Keratinocyte (primary cell): ENCODE data around the gene CTNNA3. TPM values are rescaled to one million over a fixed set of nuclear protein-coding genes. Genes with fewer than 3 reads are reported as not detected.

Source experiments
- DNase-seq: peaks from one replicate; pipeline ENCODE4 v3.0.0-alpha.2; 2011; ENCODE audit warnings: low read depth, missing footprints, low spot score
- FAIRE-seq: peaks from 2 replicates; lab custom pipeline; 2011; peaks lifted over from hg19 to GRCh38; lab: Jason Lieb, UNC
- H2AFZ ChIP-seq: 2 replicates; pipeline ENCODE4 v1.6.0; 2012; ENCODE audit warnings: low read length, control low read depth, inconsistent platforms; ENCODE audit not compliant: control insufficient read depth
- H3K27ac ChIP-seq: 2 replicates; pipeline ENCODE4 v1.5.1; 2011; ENCODE audit warnings: low read length; ENCODE audit not compliant: control insufficient read depth, insufficient read depth
- H3K27me3 ChIP-seq: 3 replicates; pipeline ENCODE4 v1.6.0; 2011; ENCODE audit warnings: low read length; ENCODE audit not compliant: control insufficient read depth, insufficient read depth; ENCODE audit errors: extremely low read depth
- H3K36me3 ChIP-seq, 2 experiments: 2 replicates in 1 of 2; 3 replicates in 1 of 2; pipeline ENCODE4 v1.5.1; 2011; ENCODE audit warnings: low read length in 2 of 2, mild to moderate bottlenecking in 1 of 2; ENCODE audit not compliant: control insufficient read depth in 2 of 2, insufficient read depth in 2 of 2; ENCODE audit errors: extremely low read depth in 1 of 2
- H3K4me1 ChIP-seq: 3 replicates; pipeline ENCODE4 v1.5.1; 2011; ENCODE audit warnings: low read length; ENCODE audit not compliant: control insufficient read depth, insufficient read depth; ENCODE audit errors: extremely low read depth
- H3K4me2 ChIP-seq: 3 replicates; pipeline ENCODE4 v1.6.0; 2011; ENCODE audit warnings: low read depth, low read length; ENCODE audit not compliant: control insufficient read depth, insufficient read depth; ENCODE audit errors: extremely low read depth
- H3K4me3 ChIP-seq, 3 experiments: fragments of 200-600 bp in 1 of 3; sonication (generic) in 1 of 3; 2 replicates in 2 of 3; 3 replicates in 1 of 3; pipeline ENCODE4 v1.5.1; 2011 to 2016; ENCODE audit warnings: low read length in 3 of 3, mild to moderate bottlenecking in 3 of 3, control low read depth in 2 of 3, inconsistent platforms in 1 of 3, low read depth in 1 of 3, mixed read lengths in 1 of 3, mixed run types in 1 of 3, moderate library complexity in 1 of 3; ENCODE audit not compliant: control insufficient read depth in 2 of 3, insufficient read depth in 2 of 3; ENCODE audit errors: extremely low read depth in 1 of 3
- H3K79me2 ChIP-seq: 2 replicates; pipeline ENCODE4 v1.6.0; 2012; ENCODE audit warnings: low read length; ENCODE audit not compliant: control insufficient read depth, insufficient read depth
- H3K9ac ChIP-seq: 3 replicates; pipeline ENCODE4 v1.6.0; 2011; ENCODE audit warnings: low read length; ENCODE audit not compliant: control insufficient read depth, insufficient read depth; ENCODE audit errors: extremely low read depth
- H3K9me1 ChIP-seq: 3 replicates; pipeline ENCODE4 v1.6.0; 2011; ENCODE audit warnings: low read length; ENCODE audit not compliant: control insufficient read depth, insufficient read depth; ENCODE audit errors: extremely low read depth
- H3K9me3 ChIP-seq: 2 replicates; pipeline ENCODE4 v1.5.1; 2012; ENCODE audit warnings: low read depth, low read length; ENCODE audit not compliant: control insufficient read depth
- H4K20me1 ChIP-seq: 3 replicates; pipeline ENCODE4 v1.6.0; 2011; ENCODE audit warnings: low read length; ENCODE audit not compliant: control insufficient read depth, insufficient read depth; ENCODE audit errors: extremely low read depth
- EZH2 ChIP-seq: IDR thresholded peaks from one replicate; pipeline ENCODE4 v1.6.1; 2012; ENCODE audit warnings: inconsistent platforms, mild to moderate bottlenecking, low read length, moderate library complexity
- dilution Hi-C: fragments of 300-500 bp; cut with MboI; formaldehyde crosslinking; loops from one replicate; pipeline ENCODE4 v1.7.0; 2020; ENCODE audit warnings: low sequenced_read_pairs; ENCODE audit not compliant: extremely low pct_ligation_motif_present
- polyA plus RNA-seq, 5 experiments: library from polyadenylated mRNA; depleted of rRNA in 3 of 5; stranded (reverse) in 3 of 5; stranded (forward) in 1 of 5; unstranded in 1 of 5; fragments of >200 nt; gene quantifications; 1 replicate in 1 of 5; 2 replicates in 3 of 5; 3 replicates in 1 of 5; pipeline versions ENCODE4 v1.2.1 to v1.2.3, GENCODE V29; 2011 to 2012; ENCODE audit warnings: missing spikeins in 2 of 5, low read depth in 1 of 5, low replicate concordance in 1 of 5
- TF ChIP-seq, protein P1 (sequence below), 3 experiments: IDR thresholded peaks in 1 of 3; conservative IDR thresholded peaks in 1 of 3; optimal IDR thresholded peaks in 1 of 3; 2 replicates in 2 of 3; 3 replicates in 1 of 3; pipeline versions ENCODE3 to v1.5.1; 2011; ENCODE audit warnings: low read length in 3 of 3, mild to moderate bottlenecking in 3 of 3, moderate library complexity in 2 of 3, control low read depth in 1 of 3, inconsistent platforms in 1 of 3; ENCODE audit not compliant: insufficient read depth in 2 of 3; ENCODE audit errors: extremely low read depth in 1 of 3

CTNNA3 gene
- polyA plus RNA-seq, 1 donor (not counting 4 experiments of a cell fraction or from before 2014, with no cell fraction given) = 0.01 TPM

- Histone ChIP-seq H3K27me3 (no peaks in the 10 kb centered on the region), H3K4me3 (no peak overlapping the region), H3K79me2 (no peaks in the 10 kb centered on the region), H3K9ac (no peak overlapping the region), H3K9me3 (no peaks in the 10 kb centered on the region), H4K20me1 (no peaks in the 10 kb centered on the region), H3K27ac (no peak overlapping the region), H3K9me1 (no peaks in the 10 kb centered on the region), H2AFZ (no peak overlapping the region), H3K36me3 (no peaks in the 10 kb centered on the region), H3K4me2 (no peak overlapping the region), H3K4me1 (no peaks in the 10 kb centered on the region)
- FAIRE-seq = no peak
- TF ChIP-seq, protein P1, sequence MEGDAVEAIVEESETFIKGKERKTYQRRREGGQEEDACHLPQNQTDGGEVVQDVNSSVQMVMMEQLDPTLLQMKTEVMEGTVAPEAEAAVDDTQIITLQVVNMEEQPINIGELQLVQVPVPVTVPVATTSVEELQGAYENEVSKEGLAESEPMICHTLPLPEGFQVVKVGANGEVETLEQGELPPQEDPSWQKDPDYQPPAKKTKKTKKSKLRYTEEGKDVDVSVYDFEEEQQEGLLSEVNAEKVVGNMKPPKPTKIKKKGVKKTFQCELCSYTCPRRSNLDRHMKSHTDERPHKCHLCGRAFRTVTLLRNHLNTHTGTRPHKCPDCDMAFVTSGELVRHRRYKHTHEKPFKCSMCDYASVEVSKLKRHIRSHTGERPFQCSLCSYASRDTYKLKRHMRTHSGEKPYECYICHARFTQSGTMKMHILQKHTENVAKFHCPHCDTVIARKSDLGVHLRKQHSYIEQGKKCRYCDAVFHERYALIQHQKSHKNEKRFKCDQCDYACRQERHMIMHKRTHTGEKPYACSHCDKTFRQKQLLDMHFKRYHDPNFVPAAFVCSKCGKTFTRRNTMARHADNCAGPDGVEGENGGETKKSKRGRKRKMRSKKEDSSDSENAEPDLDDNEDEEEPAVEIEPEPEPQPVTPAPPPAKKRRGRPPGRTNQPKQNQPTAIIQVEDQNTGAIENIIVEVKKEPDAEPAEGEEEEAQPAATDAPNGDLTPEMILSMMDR (optimal IDR thresholded peaks at IDR 0.05 in 1 of 3, IDR thresholded peaks at IDR 0.05 in 1 of 3, conservative IDR thresholded peaks at IDR 0.05 in 1 of 3; ENCODE audit: extremely low read depth in 1 of 3, insufficient read depth in 2 of 3, low read length in 3 of 3) = no peak
- no peak for TF ChIP-seq EZH2
- dilution Hi-C loops = no loop called here
- DNase-seq = no peak
Observed at GRCh38 chr10:66575251-66575855, 1120.6 kb downstream of the CTNNA3 start.

GRCh38 chr10:66572700-66573099 is 1123.3 kb downstream of the CTNNA3 start:
- dilution Hi-C loops = no loop called here
- FAIRE-seq = no peak
- H4K20me1 ChIP-seq = no peaks in the 10 kb centered on the region
- H2AFZ ChIP-seq = no peak overlapping the region
- no peak overlapping the region for H3K4me2 ChIP-seq
- H3K9ac ChIP-seq = no peak overlapping the region
- H3K4me1 ChIP-seq = no peaks in the 10 kb centered on the region
- no peaks in the 10 kb centered on the region for H3K27me3 ChIP-seq
- H3K9me3 ChIP-seq = no peaks in the 10 kb centered on the region
- H3K27ac ChIP-seq = no peak overlapping the region
- no peaks in the 10 kb centered on the region for H3K36me3 ChIP-seq
- no peaks in the 10 kb centered on the region for H3K79me2 ChIP-seq
- no peak overlapping the region for H3K4me3 ChIP-seq
- DNase-seq = no peak
- H3K9me1 ChIP-seq = no peaks in the 10 kb centered on the region
- TF ChIP-seq, protein P1 (optimal IDR thresholded peaks at IDR 0.05 in 1 of 3, IDR thresholded peaks at IDR 0.05 in 1 of 3, conservative IDR thresholded peaks at IDR 0.05 in 1 of 3; ENCODE audit: extremely low read depth in 1 of 3, insufficient read depth in 2 of 3, low read length in 3 of 3) = no peak
- no peak for TF ChIP-seq EZH2
